SK-MEL-5 (cell line): ENCODE data around the gene TMEM87B. TPM values are rescaled to one million over a fixed set of nuclear protein-coding genes. Genes with fewer than 3 reads are reported as not detected.

Source experiments
- DNase-seq: peaks from one replicate; pipeline ENCODE4 v3.0.0-alpha.2; 2016; ENCODE audit warnings: low read depth, low spot score
- in situ Hi-C: cut with HindIII; loops from 2 replicates; pipeline ENCODE4 v1.10.0; 2016; ENCODE audit warnings: low sequenced_read_pairs, high pct_unique_total_duplicates, low pct_unique_long_range_greater_than_20kb
- total RNA-seq: library from RNA; depleted of rRNA; stranded (reverse); fragments of >200 nt; shearing (Covaris generic); gene quantifications from 2 replicates; pipeline ENCODE4 v1.2.3, GENCODE V29; 2014; rRNA removed

The TMEM87B gene
- total RNA-seq, 1 experiment from 2014 or later = 29.8 TPM

GRCh38 chr2:112165296-112165695, 110.2 kb downstream of the TMEM87B start:
- DNase-seq = no peak
- in situ Hi-C loops = no loop called here

DNA sequence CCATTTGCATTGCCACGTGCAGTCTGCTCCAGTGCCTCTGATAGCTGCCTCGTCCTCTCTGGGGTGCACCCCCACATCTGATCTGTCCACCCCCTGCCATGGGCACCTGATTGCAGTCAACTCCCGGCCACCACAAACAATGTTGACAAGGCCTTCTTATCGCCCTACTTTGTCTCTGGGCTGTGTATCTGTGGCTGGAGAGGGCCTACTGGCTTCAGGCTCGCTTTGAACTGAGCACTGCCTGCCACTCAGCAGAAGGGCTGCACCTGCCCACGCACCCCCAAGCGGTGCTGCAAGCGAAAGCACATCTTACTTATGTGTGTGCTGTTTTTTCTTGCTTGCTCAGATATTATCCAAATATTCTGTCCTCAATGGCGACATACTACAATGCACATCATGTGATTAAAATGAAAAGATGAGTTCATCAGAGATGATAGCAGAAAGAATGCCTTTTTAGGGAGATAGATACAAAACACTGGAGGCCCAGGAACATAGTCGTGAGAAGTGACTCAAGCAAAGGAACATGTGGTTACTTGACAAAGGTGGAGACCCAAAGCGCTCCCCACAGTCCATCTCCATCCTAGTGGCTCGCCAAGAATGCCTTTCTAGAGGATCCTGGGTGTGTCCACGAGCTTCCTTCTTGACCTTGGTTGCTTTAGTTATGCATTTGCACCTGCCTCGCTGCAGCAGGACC, 111.9 kb downstream of the TMEM87B start:
- DNase-seq = no peak
- in situ Hi-C loops = no loop called here

DNA sequence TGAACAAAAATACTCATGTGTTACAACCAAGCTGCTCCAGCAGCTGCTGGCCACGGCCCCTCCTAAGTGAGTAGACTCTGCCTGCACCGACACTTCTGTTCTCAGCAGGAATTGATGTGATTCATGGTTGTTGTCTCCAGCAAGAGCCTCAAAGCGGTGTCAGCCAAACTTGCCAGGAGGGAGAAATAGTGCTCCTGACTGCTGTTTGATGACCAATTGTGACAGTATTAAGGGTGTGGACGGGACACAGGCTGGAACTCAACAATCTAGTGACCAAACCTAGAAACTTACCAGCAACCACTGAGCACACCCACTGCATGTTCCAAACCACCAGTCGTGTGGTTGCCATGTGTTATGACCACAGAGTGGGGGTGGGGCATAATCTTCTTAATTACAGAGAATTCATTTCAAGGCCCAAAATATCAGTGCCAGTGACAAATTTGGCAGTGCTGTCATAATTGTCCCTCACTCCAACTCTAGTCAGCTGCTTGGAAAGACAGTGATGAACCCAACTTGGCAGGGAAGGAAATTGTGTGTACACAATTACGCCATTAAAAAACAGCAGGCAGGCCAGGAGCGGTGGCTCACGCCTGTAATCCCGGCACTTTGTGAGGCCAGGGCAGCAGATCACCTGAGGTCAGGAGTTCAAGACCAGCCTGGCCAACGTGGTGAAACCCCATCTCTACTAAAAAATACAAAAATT, 113.5 kb downstream of the TMEM87B start:
- no peak for DNase-seq
- in situ Hi-C loops = no loop called here

Other genes with a start within 250 kb of the TMEM87B start
- gene ANAPC1, start 171.1 kb upstream of the TMEM87B start, total RNA-seq = 73.7 and 75.7 TPM in 2 replicates
- 220 and 225 TPM in 2 replicates for gene MERTK, start 156.7 kb upstream of the TMEM87B start, total RNA-seq
- gene FBLN7, start 83.1 kb downstream of the TMEM87B start, total RNA-seq = not detected in 2 replicates
- gene ZC3H8, start 199.8 kb downstream of the TMEM87B start, total RNA-seq = 19.7 and 22.7 TPM in 2 replicates
- 1.8 and 2.0 TPM in 2 replicates for gene ZC3H6, start 220.3 kb downstream of the TMEM87B start, total RNA-seq